ENCODE measurements around the gene DNAJC8.

- TF ChIP-seq PAX5 (IDR thresholded peaks at IDR 0.05; ENCODE audit: insufficient read depth, low read length, severe bottlenecking) (no peak), POLR2A (IDR thresholded peaks at IDR 0.05; ENCODE audit: low read depth, low read length) (no peak), POLR2AphosphoS5 (IDR thresholded peaks at IDR 0.05; ENCODE audit: low read depth, low read length) (no peak), SPI1 (IDR thresholded peaks at IDR 0.05; ENCODE audit: low read depth, low read length) (no peak)
Observed at GRCh38 chr1:28159243-28159642, 73.6 kb downstream of the DNAJC8 start.

Data from GM12891 (cell line).